ENCODE measurements around the gene ABHD12B.
A peak's percentile ranks its signal among the peaks of the same experiment; 100 is the strongest.

Gene ABHD12B

DNA sequence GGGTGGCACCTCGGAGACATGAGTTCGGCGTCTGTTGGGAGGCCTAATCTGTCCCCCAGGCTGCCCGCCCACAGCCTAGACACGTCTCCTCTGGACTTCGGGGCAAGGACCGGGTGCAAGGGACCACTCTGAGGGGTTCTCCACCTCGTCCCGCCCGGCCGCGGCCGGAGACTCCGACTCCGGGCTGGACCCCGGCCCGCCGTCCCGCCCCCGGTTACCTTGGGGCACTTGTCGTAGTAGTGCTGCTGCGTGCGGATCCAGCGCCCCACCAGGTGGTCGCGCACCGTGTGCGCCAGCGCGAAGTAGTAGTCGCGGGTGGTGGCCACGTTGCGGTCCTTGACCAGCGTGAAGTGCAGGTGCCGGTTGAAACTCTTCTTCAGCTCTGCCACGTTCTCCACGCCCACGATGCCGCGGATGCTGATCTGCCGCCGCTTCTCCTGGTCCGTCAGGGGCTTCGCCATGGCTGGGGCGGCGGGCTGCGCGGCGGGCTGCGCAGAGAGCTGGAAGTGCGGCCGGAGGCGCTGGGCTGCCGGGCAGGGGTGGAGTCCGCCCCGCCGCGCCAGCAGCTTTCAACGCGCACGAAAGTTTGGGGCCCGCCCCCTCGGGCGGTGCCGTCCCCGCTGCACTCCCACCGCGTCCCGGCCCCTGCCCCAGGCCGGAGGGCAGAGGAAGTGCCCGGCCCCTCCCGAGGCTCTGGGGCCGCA lies 72.2 kb downstream of the ABHD12B start, which contains the start of gene PYGL:
PYGL (minus strand) TSS at position 541 of the 704 bp plus-strand sequence; CDS start at position 461, 80 bp downstream.
- TF ChIP-seq GABPA (IDR thresholded peaks at IDR 0.05; ENCODE audit: low read depth), result no peak
- peak; percentile 75 for TF ChIP-seq POLR2AphosphoS5 (IDR thresholded peaks at IDR 0.05; ENCODE audit: low read depth)
- TF ChIP-seq, protein P1, sequence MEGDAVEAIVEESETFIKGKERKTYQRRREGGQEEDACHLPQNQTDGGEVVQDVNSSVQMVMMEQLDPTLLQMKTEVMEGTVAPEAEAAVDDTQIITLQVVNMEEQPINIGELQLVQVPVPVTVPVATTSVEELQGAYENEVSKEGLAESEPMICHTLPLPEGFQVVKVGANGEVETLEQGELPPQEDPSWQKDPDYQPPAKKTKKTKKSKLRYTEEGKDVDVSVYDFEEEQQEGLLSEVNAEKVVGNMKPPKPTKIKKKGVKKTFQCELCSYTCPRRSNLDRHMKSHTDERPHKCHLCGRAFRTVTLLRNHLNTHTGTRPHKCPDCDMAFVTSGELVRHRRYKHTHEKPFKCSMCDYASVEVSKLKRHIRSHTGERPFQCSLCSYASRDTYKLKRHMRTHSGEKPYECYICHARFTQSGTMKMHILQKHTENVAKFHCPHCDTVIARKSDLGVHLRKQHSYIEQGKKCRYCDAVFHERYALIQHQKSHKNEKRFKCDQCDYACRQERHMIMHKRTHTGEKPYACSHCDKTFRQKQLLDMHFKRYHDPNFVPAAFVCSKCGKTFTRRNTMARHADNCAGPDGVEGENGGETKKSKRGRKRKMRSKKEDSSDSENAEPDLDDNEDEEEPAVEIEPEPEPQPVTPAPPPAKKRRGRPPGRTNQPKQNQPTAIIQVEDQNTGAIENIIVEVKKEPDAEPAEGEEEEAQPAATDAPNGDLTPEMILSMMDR (IDR thresholded peaks at IDR 0.05; ENCODE audit: insufficient read depth, low read length), result no peak
- peak; percentile 38; the same call in 1 of the 2 replicates for TF ChIP-seq SPI1 (IDR thresholded peaks at IDR 0.05; ENCODE audit: borderline replicate concordance, low read depth)
- TF ChIP-seq, protein P2, sequence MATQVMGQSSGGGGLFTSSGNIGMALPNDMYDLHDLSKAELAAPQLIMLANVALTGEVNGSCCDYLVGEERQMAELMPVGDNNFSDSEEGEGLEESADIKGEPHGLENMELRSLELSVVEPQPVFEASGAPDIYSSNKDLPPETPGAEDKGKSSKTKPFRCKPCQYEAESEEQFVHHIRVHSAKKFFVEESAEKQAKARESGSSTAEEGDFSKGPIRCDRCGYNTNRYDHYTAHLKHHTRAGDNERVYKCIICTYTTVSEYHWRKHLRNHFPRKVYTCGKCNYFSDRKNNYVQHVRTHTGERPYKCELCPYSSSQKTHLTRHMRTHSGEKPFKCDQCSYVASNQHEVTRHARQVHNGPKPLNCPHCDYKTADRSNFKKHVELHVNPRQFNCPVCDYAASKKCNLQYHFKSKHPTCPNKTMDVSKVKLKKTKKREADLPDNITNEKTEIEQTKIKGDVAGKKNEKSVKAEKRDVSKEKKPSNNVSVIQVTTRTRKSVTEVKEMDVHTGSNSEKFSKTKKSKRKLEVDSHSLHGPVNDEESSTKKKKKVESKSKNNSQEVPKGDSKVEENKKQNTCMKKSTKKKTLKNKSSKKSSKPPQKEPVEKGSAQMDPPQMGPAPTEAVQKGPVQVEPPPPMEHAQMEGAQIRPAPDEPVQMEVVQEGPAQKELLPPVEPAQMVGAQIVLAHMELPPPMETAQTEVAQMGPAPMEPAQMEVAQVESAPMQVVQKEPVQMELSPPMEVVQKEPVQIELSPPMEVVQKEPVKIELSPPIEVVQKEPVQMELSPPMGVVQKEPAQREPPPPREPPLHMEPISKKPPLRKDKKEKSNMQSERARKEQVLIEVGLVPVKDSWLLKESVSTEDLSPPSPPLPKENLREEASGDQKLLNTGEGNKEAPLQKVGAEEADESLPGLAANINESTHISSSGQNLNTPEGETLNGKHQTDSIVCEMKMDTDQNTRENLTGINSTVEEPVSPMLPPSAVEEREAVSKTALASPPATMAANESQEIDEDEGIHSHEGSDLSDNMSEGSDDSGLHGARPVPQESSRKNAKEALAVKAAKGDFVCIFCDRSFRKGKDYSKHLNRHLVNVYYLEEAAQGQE (IDR thresholded peaks at IDR 0.05; ENCODE audit: insufficient replicate concordance, low read depth), result peak; percentile 72
- DNase-seq (ENCODE audit: low read depth in 1 of 2, low spot score in 1 of 2), result peak; percentile 53 to 80
- H3K27ac ChIP-seq (replicated peaks), result peak within 1 kb of the TSS; percentile 82
- H3K27me3 ChIP-seq (ENCODE audit: insufficient read depth, poor library complexity, severe bottlenecking), result no peaks in the 10 kb centered on the region
- H3K4me3 ChIP-seq (replicated peaks; ENCODE audit: insufficient read depth, low read length), result peak within 1 kb of the TSS; percentile 88

DNA sequence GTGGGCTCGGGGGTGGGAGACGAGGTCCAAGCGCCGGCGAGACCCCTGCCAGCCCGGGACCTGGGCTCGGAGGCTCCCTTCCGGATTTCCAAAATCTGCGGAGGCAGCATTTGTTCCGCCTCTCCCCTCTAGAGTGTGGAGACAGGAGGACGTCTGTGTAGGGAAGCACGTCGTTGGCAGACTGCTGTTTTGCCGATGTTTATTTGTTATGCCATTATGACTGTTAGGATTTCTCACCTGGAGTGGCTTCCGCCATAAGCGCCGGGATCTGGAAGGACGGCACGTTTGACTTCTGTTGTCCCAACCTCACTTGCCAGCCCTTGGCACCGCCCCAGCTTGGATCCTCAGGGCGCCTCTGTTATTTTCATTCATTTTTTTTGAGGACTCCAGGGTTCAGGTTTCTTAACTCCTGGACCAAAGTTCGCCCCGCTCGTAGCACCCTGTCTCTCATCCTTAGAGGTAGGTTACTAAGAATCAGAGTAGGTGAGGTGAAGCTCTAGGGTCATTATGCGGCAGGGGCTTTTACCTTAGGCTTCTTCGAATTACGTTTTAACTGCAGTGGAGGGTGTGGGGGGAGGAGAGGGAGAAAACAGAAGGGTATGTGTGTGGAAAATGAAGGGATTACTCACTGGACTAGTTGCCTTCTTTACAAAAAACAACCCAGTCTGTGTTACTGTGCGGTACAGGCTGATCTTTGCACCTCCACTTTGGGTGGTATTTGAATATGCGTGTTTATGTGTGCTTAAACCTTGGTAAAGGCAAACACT lies 73.0 kb downstream of the ABHD12B start:
- no peak for TF ChIP-seq SPI1 (IDR thresholded peaks at IDR 0.05; ENCODE audit: borderline replicate concordance, low read depth)
- Histone ChIP-seq H3K27ac (replicated peaks) (peak overlapping the region; percentile 82), H3K4me3 (replicated peaks; ENCODE audit: insufficient read depth, low read length) (peak overlapping the region; percentile 88), H3K27me3 (ENCODE audit: insufficient read depth, poor library complexity, severe bottlenecking) (no peaks in the 10 kb centered on the region)
- DNase-seq (ENCODE audit: low read depth in 1 of 2, low spot score in 1 of 2), result no peak

DNA sequence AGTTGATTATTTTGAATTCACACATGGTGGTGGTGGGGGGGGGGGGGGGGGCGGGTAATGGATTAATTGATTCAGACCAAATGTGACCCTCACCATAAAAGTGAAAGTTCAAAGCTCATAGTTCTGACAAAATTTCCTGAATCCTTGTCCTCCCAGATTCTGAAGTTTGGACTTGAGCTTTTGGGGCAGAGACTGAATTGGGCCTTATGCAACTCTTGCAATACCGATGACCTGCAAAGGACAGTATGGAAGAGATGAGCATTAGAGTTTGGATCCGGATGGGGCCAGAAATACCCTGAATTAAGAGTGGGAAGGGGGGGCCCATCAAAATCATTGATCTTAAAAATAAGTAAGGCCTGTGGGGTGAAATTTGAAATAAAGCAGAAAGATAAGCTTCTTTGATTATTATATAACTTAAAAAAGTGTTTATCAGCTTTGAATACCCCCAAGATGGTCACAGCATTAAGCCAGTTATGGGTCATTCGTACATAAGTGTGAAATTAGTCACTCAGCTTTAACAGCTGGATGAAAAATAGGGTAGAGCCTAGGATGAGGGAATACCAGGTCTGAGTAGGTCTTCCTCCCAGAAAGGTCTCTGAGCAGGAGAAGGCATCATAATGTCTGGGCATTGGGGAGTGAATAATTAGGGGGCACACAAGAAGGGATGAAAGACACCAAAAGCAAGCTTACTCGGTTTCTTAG lies 74.5 kb downstream of the ABHD12B start:
- no peak for DNase-seq (ENCODE audit: low read depth in 1 of 2, low spot score in 1 of 2)
- TF ChIP-seq, protein P1 (IDR thresholded peaks at IDR 0.05; ENCODE audit: insufficient read depth, low read length), result no peak
- TF ChIP-seq POLR2AphosphoS5 (IDR thresholded peaks at IDR 0.05; ENCODE audit: low read depth) (no peak), GABPA (IDR thresholded peaks at IDR 0.05; ENCODE audit: low read depth) (no peak), SPI1 (IDR thresholded peaks at IDR 0.05; ENCODE audit: borderline replicate concordance, low read depth) (no peak)
- TF ChIP-seq, protein P2 (IDR thresholded peaks at IDR 0.05; ENCODE audit: insufficient replicate concordance, low read depth), result no peak

DNA sequence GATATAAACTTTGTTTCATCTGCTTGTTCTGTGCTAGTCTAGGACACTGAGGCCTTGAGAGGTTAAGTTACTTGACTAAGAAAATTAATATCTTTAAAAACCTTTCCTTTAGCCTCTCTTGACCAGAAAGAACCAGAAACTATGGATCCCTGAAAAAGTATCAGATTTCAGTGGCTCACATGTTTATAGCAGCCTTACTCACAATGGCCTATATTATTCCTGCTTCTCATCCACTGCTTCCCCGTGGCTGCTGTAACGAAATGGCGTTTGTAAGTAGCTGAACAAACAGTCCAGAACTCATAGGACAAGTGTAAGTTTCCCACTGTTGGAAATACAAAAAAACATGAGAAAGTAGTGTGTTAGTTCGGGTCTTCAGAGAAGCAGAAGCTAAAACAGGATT lies 75.6 kb downstream of the ABHD12B start:
- TF ChIP-seq POLR2AphosphoS5 (IDR thresholded peaks at IDR 0.05; ENCODE audit: low read depth), result no peak
- TF ChIP-seq SPI1 (IDR thresholded peaks at IDR 0.05; ENCODE audit: borderline replicate concordance, low read depth), result no peak
- no peak for TF ChIP-seq GABPA (IDR thresholded peaks at IDR 0.05; ENCODE audit: low read depth)
- TF ChIP-seq, protein P1 (IDR thresholded peaks at IDR 0.05; ENCODE audit: insufficient read depth, low read length), result no peak
- TF ChIP-seq, protein P2 (IDR thresholded peaks at IDR 0.05; ENCODE audit: insufficient replicate concordance, low read depth), result no peak
- H3K4me3 ChIP-seq (replicated peaks; ENCODE audit: insufficient read depth, low read length), result no peak overlapping the region
- no peak for DNase-seq (ENCODE audit: low read depth in 1 of 2, low spot score in 1 of 2)
- H3K27me3 ChIP-seq (ENCODE audit: insufficient read depth, poor library complexity, severe bottlenecking), result no peaks in the 10 kb centered on the region
- no peak overlapping the region for H3K27ac ChIP-seq (replicated peaks)

More for the DNA sequence above, 74.5 kb downstream of the ABHD12B start:
- Histone ChIP-seq H3K27me3 (ENCODE audit: insufficient read depth, poor library complexity, severe bottlenecking) (no peaks in the 10 kb centered on the region), H3K27ac (replicated peaks) (no peak overlapping the region), H3K4me3 (replicated peaks; ENCODE audit: insufficient read depth, low read length) (no peak overlapping the region)

Data from HL-60 (cell line).